Measurements from ENCODE around the gene MYG1.

MYG1 gene

DNA sequence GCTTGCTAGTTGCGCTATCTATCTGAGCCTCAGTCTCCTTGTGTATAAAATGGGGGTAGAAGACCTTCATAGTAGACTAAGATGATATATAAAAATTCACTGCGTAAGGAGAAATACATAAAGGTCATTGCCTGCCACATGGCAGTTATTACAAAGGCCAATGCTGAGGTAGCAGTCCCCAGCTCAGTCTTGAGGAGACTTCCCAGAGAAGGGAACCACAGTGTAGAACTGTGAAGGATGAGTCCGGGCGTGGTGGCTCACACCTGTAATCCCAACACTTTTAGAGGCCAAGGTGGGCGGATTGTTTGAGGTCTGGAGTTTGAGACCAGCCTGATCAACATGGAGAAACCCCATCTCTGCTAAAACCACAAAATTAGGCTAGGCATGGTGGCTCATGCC lies 53.8 kb downstream of the MYG1 start:
- DNase-seq (ENCODE audit: low spot score) (no peak), FAIRE-seq (no peak)

DNA sequence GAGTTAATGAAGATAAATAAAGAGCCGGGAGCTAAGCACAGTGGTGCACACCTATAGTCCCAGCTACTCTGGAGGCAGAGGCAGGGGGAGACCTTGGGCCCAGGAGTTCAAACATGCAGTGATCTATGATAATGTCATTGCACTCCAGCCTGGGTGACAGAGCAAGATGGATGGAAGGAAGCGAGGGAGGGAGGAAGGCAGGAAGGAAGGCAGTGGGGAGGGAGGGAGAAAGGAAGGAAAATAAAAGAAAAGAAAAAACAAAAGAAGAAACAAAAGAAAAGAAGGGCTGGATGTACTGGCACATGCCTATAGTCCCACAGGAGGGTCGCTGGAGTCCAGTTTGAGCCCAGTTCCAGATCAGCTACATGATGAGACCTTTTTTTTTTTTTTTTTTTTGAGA lies 55.6 kb downstream of the MYG1 start:
- no peak for FAIRE-seq
- no peak for DNase-seq (ENCODE audit: low spot score)

Measured in urothelium cell line (cell line).